ENCODE measurements around the gene CDKL4. TPM values are rescaled to one million over a fixed set of nuclear protein-coding genes. Genes with fewer than 3 reads are reported as not detected.
"Not testable (repeated sequence)": the region's sequence is repeated elsewhere in the genome, so short reads cannot be mapped to it uniquely, and the experiment has no call there.

CDKL4 gene
- total RNA-seq, 1 donor from 2014 or later = 0.11 TPM

DNA sequence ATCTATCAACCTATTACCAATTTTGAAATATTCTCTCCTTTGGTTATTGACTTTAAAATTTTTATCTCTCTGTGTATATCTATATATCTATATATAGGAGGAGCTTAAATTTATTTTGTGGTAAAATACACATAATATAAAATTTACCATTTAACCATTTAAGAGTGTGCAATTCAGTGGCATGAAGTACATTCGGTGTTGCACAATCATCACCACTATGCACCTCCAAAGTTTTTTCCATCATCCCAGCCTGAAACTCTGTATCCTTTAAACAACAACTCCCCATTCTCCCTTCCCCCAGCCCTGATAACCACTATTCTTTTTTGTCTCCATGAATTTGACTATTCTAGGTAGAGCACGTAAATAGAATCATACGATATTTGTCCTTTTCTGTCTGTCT is 49.1 kb downstream of the CDKL4 start:
- no peaks in the 10 kb centered on the region for H3K27me3 Mint-ChIP-seq (ENCODE audit: low read depth)
- peaks cover 2% of the 10 kb centered on the region for H3K4me1 Mint-ChIP-seq (ENCODE audit: low read depth)
- no peak overlapping the region for H3K4me3 Mint-ChIP-seq (ENCODE audit: low read depth)
- H3K36me3 Mint-ChIP-seq (ENCODE audit: low read depth) = peaks cover 39% of the 10 kb centered on the region
- intact Hi-C loops (cut with micrococcal nuclease) = no loop called here
- H3K9me3 Mint-ChIP-seq = peaks cover 42% of the 10 kb centered on the region
- no peak overlapping the region for H3K27ac Mint-ChIP-seq
- DNase-seq (ENCODE audit: low spot score) = no peak

GRCh38 chr2:39188960-39189494 is 54.7 kb downstream of the CDKL4 start:
- DNase-seq (ENCODE audit: low spot score) = no peak
- H3K4me3 Mint-ChIP-seq (ENCODE audit: low read depth) = no peak overlapping the region
- no peak overlapping the region for H3K27ac Mint-ChIP-seq
- peaks cover 4% of the 10 kb centered on the region for H3K36me3 Mint-ChIP-seq (ENCODE audit: low read depth)
- H3K9me3 Mint-ChIP-seq = peaks cover 5% of the 10 kb centered on the region
- H3K4me1 Mint-ChIP-seq (ENCODE audit: low read depth) = peaks cover 9% of the 10 kb centered on the region
- H3K27me3 Mint-ChIP-seq (ENCODE audit: low read depth) = no peaks in the 10 kb centered on the region
- intact Hi-C loops (cut with micrococcal nuclease) = no loop called here

- H3K9me3 Mint-ChIP-seq = peaks cover 5% of the 10 kb centered on the region
- H3K4me1 Mint-ChIP-seq (ENCODE audit: low read depth) = peaks cover 2% of the 10 kb centered on the region
- intact Hi-C loops (cut with micrococcal nuclease) = no loop called here
- H3K27ac Mint-ChIP-seq = no peak overlapping the region
- H3K27me3 Mint-ChIP-seq (ENCODE audit: low read depth) = no peaks in the 10 kb centered on the region
- peaks cover 4% of the 10 kb centered on the region for H3K36me3 Mint-ChIP-seq (ENCODE audit: low read depth)
- no peak overlapping the region for H3K4me3 Mint-ChIP-seq (ENCODE audit: low read depth)
- no peak for DNase-seq (ENCODE audit: low spot score)
These were observed 60.1 kb downstream of the CDKL4 start for GRCh38 chr2:39183673-39184072.

DNA sequence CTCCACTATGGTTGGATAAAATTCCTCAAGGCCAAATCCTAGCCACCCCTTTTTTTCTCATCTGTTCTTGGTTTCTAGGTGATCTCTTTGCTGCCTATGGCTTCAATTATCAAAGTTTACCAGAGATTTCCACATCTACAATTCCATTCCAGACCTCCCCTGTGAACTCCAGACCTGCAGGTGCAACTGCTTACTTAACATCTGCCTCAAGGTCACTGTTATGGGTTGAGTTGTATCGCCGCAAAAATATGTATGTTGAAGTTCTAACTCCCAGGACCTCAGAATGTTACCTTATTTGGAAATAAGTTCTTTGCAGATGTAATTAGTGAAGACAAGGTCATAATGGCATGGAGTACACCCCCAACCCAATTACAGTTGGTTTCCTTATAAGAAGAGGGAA is 62.5 kb downstream of the CDKL4 start:
- Mint-ChIP-seq H3K4me3 (ENCODE audit: low read depth) (no peak overlapping the region), H3K27ac (no peak overlapping the region), H3K9me3 (no peaks in the 10 kb centered on the region), H3K27me3 (ENCODE audit: low read depth) (peaks cover 2% of the 10 kb centered on the region), H3K36me3 (ENCODE audit: low read depth) (no peaks in the 10 kb centered on the region), H3K4me1 (ENCODE audit: low read depth) (peaks cover 2% of the 10 kb centered on the region)
- DNase-seq (ENCODE audit: low spot score) = no peak
- intact Hi-C loops (cut with micrococcal nuclease) = no loop called here

DNA sequence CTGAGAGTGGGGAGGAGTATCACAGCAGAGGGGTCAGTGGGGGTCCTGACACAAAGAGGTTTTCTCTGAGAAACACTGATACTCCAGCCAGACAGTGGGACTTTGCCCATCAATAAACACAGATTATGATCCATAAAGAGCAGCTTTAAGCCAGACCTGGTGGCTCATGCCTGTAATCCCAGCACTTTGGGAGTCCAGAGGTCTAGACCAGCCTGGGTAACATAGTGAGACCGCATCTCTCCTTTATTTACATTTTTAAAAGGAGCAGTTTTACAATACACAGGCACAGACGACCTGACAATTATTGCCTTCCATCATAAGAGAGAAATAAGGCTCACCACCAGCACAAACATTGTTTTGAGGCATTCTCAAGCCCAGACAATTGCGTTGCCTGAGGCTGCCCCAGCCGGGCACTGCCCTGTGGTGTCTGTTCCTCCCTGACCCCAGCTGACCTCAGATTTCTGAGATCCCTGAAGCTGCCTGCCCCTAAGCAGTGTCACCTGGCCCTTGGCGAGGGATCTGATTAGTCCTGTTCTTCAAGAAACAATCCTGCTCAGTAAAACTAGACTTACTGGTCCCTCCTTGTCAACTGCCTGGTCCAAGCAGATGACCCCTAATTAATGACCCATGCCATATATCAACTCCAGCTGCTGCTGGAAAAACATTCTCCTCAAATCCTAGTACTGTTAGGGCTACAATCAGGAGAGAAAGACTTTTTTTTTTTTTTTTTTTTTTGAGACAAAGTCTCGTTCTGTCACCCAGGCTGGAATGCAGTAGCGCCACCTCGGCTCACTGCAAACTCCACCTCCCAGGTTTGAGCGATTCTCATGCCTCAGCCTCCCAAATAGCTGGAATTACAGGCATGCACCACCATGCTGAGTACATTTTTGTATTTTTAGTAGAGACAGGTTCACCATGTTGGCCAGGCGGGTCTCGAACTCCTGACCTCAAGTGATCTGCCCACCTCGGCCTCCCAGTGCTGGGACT is 63.5 kb downstream of the CDKL4 start:
- peaks cover 2% of the 10 kb centered on the region for H3K27me3 Mint-ChIP-seq (ENCODE audit: low read depth)
- peaks cover 4% of the 10 kb centered on the region for H3K4me1 Mint-ChIP-seq (ENCODE audit: low read depth)
- no peaks in the 10 kb centered on the region for H3K36me3 Mint-ChIP-seq (ENCODE audit: low read depth)
- intact Hi-C loops (cut with micrococcal nuclease) = no loop called here
- H3K9me3 Mint-ChIP-seq = no peaks in the 10 kb centered on the region
- H3K27ac Mint-ChIP-seq = no peak overlapping the region
- DNase-seq (ENCODE audit: low spot score) = no peak
- H3K4me3 Mint-ChIP-seq (ENCODE audit: low read depth) = no peak overlapping the region

- Mint-ChIP-seq H3K9me3 (no peaks in the 10 kb centered on the region), H3K27me3 (ENCODE audit: low read depth) (peaks cover 4% of the 10 kb centered on the region), H3K4me1 (ENCODE audit: low read depth) (peaks cover 4% of the 10 kb centered on the region), H3K27ac (no peak overlapping the region), H3K36me3 (ENCODE audit: low read depth) (no peaks in the 10 kb centered on the region), H3K4me3 (ENCODE audit: low read depth) (no peak overlapping the region)
- intact Hi-C loops (cut with micrococcal nuclease) = no loop called here
- DNase-seq (ENCODE audit: low spot score) = no peak
These were observed 65.0 kb downstream of the CDKL4 start for GRCh38 chr2:39178756-39179155.

DNA sequence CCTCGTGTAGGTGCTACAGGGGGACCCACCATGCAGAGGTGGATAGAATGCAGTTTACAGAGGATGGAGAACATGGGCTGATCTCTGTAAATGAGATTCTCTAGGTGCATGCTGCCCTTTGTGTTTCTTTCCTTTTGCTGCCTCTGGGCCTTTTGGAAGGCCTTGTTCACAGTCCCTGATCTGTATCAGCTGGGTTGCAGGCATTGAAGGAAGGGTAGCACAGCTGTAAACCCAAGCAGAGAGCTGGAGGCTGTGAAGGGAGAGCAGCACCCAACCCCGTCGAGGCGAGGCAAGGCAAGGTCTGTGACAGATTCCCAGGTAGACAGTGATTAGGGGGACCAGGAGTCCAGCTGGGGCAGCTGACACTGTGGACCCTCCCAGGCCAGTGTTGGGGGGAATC is 66.8 kb downstream of the CDKL4 start:
- peaks cover 4% of the 10 kb centered on the region for H3K27me3 Mint-ChIP-seq (ENCODE audit: low read depth)
- no peak overlapping the region for H3K4me3 Mint-ChIP-seq (ENCODE audit: low read depth)
- intact Hi-C loops (cut with micrococcal nuclease) = no loop called here
- no peaks in the 10 kb centered on the region for H3K9me3 Mint-ChIP-seq
- peaks cover 4% of the 10 kb centered on the region for H3K4me1 Mint-ChIP-seq (ENCODE audit: low read depth)
- H3K36me3 Mint-ChIP-seq (ENCODE audit: low read depth) = no peaks in the 10 kb centered on the region
- H3K27ac Mint-ChIP-seq = no peak overlapping the region
- DNase-seq (ENCODE audit: low spot score) = no peak

- intact Hi-C loops (cut with micrococcal nuclease) = no loop called here
- DNase-seq (ENCODE audit: low spot score) = no peak
- peaks cover 4% of the 10 kb centered on the region for H3K27me3 Mint-ChIP-seq (ENCODE audit: low read depth)
- H3K27ac Mint-ChIP-seq = no peak overlapping the region
- H3K9me3 Mint-ChIP-seq = no peaks in the 10 kb centered on the region
- H3K4me3 Mint-ChIP-seq (ENCODE audit: low read depth) = no peak overlapping the region
- H3K4me1 Mint-ChIP-seq (ENCODE audit: low read depth) = peaks cover 9% of the 10 kb centered on the region
- no peaks in the 10 kb centered on the region for H3K36me3 Mint-ChIP-seq (ENCODE audit: low read depth)
These were observed 68.6 kb downstream of the CDKL4 start for GRCh38 chr2:39175026-39175812.

DNA sequence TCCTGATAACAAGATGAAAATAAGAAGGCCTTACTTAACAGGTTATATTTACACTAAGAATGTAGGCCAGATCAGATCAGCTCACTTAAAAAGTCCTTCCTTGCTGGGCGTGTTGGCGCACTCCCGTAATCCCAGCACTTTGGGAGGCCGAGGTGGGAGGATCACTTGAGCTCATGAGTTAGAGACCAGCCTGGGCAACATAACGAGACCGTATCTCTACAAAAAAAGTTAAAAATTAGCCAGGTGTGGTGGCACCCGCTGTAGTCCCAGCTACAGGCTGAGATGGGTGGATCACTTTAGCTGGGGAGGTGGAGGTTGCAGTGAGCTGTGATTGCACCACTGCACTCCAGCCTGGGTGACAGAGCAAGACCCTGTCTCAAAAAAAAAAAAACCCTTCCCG is 69.7 kb downstream of the CDKL4 start:
- Mint-ChIP-seq H3K4me1 (ENCODE audit: low read depth) (peaks cover 11% of the 10 kb centered on the region), H3K36me3 (ENCODE audit: low read depth) (no peaks in the 10 kb centered on the region), H3K27me3 (ENCODE audit: low read depth) (peaks cover 4% of the 10 kb centered on the region), H3K27ac (no peak overlapping the region), H3K4me3 (ENCODE audit: low read depth) (no peak overlapping the region), H3K9me3 (no peaks in the 10 kb centered on the region)
- DNase-seq (ENCODE audit: low spot score) = no peak
- intact Hi-C loops (cut with micrococcal nuclease) = no loop called here

DNA sequence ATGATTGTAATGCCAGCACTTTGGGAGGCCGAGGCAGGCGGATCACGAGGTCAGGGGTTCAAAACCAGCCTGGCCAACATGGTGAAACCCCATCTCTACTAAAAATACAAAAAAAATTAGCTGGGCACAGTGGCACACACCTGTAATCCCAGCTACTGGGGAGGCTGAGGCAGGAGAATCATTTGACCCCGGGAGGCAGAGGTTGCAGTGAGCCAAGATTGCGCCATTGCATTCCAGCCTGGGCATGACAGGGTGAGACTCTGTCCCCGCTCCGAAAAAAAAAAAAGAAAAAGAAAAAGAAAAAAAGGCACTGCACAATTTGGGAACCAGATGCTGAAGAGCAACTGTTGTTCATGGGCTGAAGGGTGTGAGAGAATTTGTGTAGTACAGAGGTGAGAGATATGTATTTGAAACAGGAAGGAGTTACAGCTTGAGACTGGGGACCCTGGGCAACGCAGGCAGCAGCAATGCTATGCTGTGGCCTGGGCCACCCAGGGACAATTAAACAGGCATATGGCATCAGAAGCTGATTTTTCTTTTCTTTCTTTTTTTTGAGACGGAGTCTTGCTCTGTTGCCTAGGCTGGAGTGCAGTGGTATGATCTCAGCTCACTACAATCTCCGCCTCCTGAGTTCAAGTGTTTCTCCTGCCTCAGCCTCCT is 71.6 kb downstream of the CDKL4 start:
- intact Hi-C loops (cut with micrococcal nuclease); H3K36me3 Mint-ChIP-seq (ENCODE audit: low read depth); H3K9me3 Mint-ChIP-seq; DNase-seq (ENCODE audit: low spot score); H3K4me3 Mint-ChIP-seq (ENCODE audit: low read depth); H3K27me3 Mint-ChIP-seq (ENCODE audit: low read depth); H3K27ac Mint-ChIP-seq: not testable (repeated sequence)
- H3K4me1 Mint-ChIP-seq (ENCODE audit: low read depth) = peaks cover 15% of the 10 kb centered on the region

DNA sequence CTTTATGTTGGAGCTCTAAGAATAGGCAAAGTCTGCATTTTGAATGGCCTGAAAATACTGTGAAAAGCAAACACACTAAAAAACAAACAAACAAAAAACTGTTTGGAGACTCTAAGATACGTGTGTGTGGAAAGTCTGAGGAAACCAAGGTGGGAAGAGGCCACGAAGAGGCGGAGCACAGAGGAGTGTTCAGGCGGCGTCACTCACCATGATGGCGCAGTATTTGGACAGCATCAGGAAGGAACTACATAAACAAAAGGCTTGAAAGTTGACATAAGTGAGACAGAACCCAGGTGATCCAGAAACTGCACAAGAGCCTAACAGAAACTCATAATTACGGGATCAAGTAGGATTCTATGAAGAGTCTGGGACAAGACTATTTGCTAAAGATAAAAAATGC is 72.1 kb downstream of the CDKL4 start:
- intact Hi-C loops (cut with micrococcal nuclease) = no loop called here
- peaks cover 18% of the 10 kb centered on the region for H3K4me1 Mint-ChIP-seq (ENCODE audit: low read depth)
- H3K9me3 Mint-ChIP-seq = no peaks in the 10 kb centered on the region
- no peak overlapping the region for H3K4me3 Mint-ChIP-seq (ENCODE audit: low read depth)
- H3K27ac Mint-ChIP-seq = no peak overlapping the region
- H3K36me3 Mint-ChIP-seq (ENCODE audit: low read depth) = no peaks in the 10 kb centered on the region
- peaks cover 2% of the 10 kb centered on the region for H3K27me3 Mint-ChIP-seq (ENCODE audit: low read depth)
- no peak for DNase-seq (ENCODE audit: low spot score)

DNA sequence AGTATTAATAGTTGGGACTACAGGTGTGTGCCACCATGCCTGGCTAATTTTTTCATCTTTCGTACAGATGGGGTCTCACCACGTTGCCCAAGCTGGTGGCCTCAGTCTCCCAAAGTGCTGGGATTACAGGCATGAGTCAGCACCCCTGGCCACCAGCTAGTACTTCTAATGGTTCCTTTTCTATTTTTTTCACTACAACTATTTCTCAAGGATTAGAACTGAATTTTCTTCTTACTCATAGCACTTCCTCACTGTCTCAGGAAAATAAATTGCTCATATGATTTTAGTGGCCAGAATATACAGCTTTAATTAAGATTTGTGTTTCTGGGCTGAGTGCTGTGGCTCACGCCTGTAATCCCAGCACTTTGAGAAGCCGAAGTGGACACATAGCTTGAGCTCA is 79.7 kb downstream of the CDKL4 start:
- no peak overlapping the region for H3K27ac Mint-ChIP-seq
- no peak for DNase-seq (ENCODE audit: low spot score)
- intact Hi-C loops (cut with micrococcal nuclease) = no loop called here
- H3K4me1 Mint-ChIP-seq (ENCODE audit: low read depth) = peaks cover 14% of the 10 kb centered on the region
- H3K36me3 Mint-ChIP-seq (ENCODE audit: low read depth) = peaks cover 3% of the 10 kb centered on the region
- peaks cover 4% of the 10 kb centered on the region for H3K9me3 Mint-ChIP-seq
- peaks cover 8% of the 10 kb centered on the region for H3K27me3 Mint-ChIP-seq (ENCODE audit: low read depth)
- no peak overlapping the region for H3K4me3 Mint-ChIP-seq (ENCODE audit: low read depth)

Measured in activated T-helper 2 cell treated with anti-CD3 and anti-CD28 coated beads, Interferon-gamma antibody, Interleukin-2, Interleukin-4, amounts not matched to agents 10 μg/mL and 5 μg/mL and 100 μg/mL, durations not matched to agents 14 hours and 24 hours and 36 hours (primary cell).